Heart right ventricle (tissue), 16 donors: Measurements from ENCODE around the gene MYBPH. TPM values are rescaled to one million over a fixed set of nuclear protein-coding genes. Genes with fewer than 3 reads are reported as not detected.

ENCODE experiments used
- ATAC-seq, 8 donors: fragments of 200-7000 bp; cut with Tn5 transposase; one replicate each; pipeline ENCODE4 v1.9.1; 2020; ENCODE audit warnings: mild to moderate bottlenecking in 8 of 8, moderate library complexity in 8 of 8, moderate number of reproducible peaks in 1 of 8
- DNase-seq, 2 donors: peaks; one replicate each; pipeline ENCODE4 v3.0.0-alpha.2; 2020
- H3K27ac ChIP-seq, 10 donors: fragments of 200-600 bp; sonication (generic) in 2 of 10; one replicate each; pipeline versions ENCODE4 v1.5.0 to v1.8.0; 2020 to 2022; ENCODE audit warnings: mild to moderate bottlenecking in 3 of 10
- H3K27me3 ChIP-seq, 7 donors: fragments of 200-600 bp; one replicate each; pipeline ENCODE4 v1.8.0; 2021 to 2022; ENCODE audit warnings: mild to moderate bottlenecking in 2 of 7
- H3K36me3 ChIP-seq, 9 donors: fragments of 200-600 bp; sonication (generic) in 1 of 9; one replicate each; pipeline versions ENCODE4 v1.5.0 to v1.8.0; 2020 to 2022; ENCODE audit warnings: mild to moderate bottlenecking in 2 of 9
- H3K4me1 ChIP-seq, 9 donors: fragments of 200-600 bp; sonication (generic) in 1 of 9; one replicate each; pipeline versions ENCODE4 v1.5.0 to v1.8.0; 2020 to 2022; ENCODE audit warnings: mild to moderate bottlenecking in 4 of 9
- H3K4me3 ChIP-seq, 10 donors: fragments of 200-600 bp; sonication (generic) in 2 of 10; one replicate each; pipeline versions ENCODE4 v1.5.0 to v1.8.0; 2020 to 2022; ENCODE audit warnings: mild to moderate bottlenecking in 7 of 10, moderate library complexity in 2 of 10
- H3K9me3 ChIP-seq, 11 donors: fragments of 200-600 bp in 10 of 11; sonication (generic) in 2 of 11; one replicate each; pipeline versions ENCODE4 v1.5.0 to v1.8.0; 2013 to 2022; ENCODE audit warnings: mild to moderate bottlenecking in 2 of 11, control low read depth in 1 of 11, moderate library complexity in 1 of 11
- WGBS, 2 donors: extraction: QIAGEN DNeasy Blood & Tissue Kit; methylation state at CpG; one replicate each; pipeline ENCODE4 v1.1.7; 2013; ENCODE audit warnings: inconsistent platforms in 1 of 2; 5-methylcytosine and 5-hydroxymethylcytosine counted together
- intact Hi-C, 10 donors: fragments of 100-400 bp; cut with DNase I; formaldehyde crosslinking; loops; one replicate each; pipeline versions ENCODE4 v1.11.1 to v1.14.2; 2022
- polyA plus RNA-seq, 2 donors: library from polyadenylated mRNA; stranded (reverse); fragments of 200-250 nt; gene quantifications; one replicate each; pipeline ENCODE4 v1.2.3, GENCODE V29; 2013
- total RNA-seq, 10 donors: library from RNA; stranded (reverse); fragmentation: NEBNext Ultra II Directional in 3 of 10; extraction: Animal tissue kit (Norgen Biotek cat#: 25700) in 3 of 10; gene quantifications; one replicate each; pipeline versions ENCODE4 v1.2.1 to v1.2.4, GENCODE V29; 2021 to 2023
- TF ChIP-seq, protein P1 (sequence below), 9 donors: fragments of 200-600 bp; sonication (generic) in 2 of 9; IDR thresholded peaks; one replicate each; pipeline versions ENCODE4 v1.5.0 to v1.8.0; 2021 to 2022; ENCODE audit warnings: antibody characterized with exemption in 9 of 9, mild to moderate bottlenecking in 5 of 9, moderate library complexity in 1 of 9
- donor health status: Arrhythmogenic right ventricular cardiomyopathy.
- donor health status: ischemic (EF 13 %, LVEDD 7.1; RV severe dilation, severe dysfunction).
- donor health status: healthy with polysubstance abuse.
- donor health status: DM: no; HTN: yes; CAD: no.
- donor health status: DM: no; HTN: no; CAD: no.
- donor health status: ischemic (EF 25% LVEDD 6.9; RV normal size, moderate dysfunction).
- donor health status: ischemic (EF 25% LVEDD 5.7; RV mildly dilated, moderate dysfunction).
- donor health status: healthy.
- donor health status: DM: yes; HTN: yes; CAD: no.
- donor health status: Ischemic cardiomyopathy.
- donor health status: ischemic (EF 35%, LVEDD 5.7; RV mildly dilated, moderate dysfunction).
- donor health status: nonischemic (EF 11% LVEDD 7.7; RV severe dilation, severe dysfunction).
- donor health status: DM: yes; HTN: yes; CAD: no.
- donor health status: PGD.
- donor health status: ischemic (EF 29% LVEDD 5.4; RV normal size, mild dysfunction).
- donor health status: nonischemic (EF 23%, LVEDD 6.1; RV moderate dilation, normal function).

Gene MYBPH
- total and polyA plus RNA-seq, 12 donors: not detected

DNA sequence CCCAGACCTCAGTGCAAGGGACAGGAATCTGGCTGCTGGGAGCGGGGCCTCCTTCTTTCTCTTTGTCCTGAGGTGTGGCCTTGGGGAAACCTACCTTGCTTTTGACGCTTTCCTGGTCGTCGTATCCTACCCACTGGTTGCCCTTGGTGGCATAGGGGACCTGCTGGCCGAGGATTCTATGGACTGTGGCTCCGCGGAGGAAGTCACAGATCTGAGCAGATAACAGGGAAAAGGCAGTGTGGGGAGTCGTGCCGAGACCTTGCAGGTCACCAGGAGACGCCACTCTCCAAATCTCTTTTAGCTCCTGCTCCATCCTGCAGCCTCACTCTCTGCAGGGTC, 4.0 kb upstream of the MYBPH start:
- Histone ChIP-seq H3K27ac (no peak overlapping the region), H3K4me1 (peaks cover 0 to 27% (median 6%) of the 10 kb centered on the region in 9 donors), H3K36me3 (no peaks in the 10 kb centered on the region), H3K4me3 (no peak overlapping the region), H3K27me3 (peaks cover 0 to 4% (median 0%) of the 10 kb centered on the region in 7 donors), H3K9me3 (no peaks in the 10 kb centered on the region)
- TF ChIP-seq, protein P1, sequence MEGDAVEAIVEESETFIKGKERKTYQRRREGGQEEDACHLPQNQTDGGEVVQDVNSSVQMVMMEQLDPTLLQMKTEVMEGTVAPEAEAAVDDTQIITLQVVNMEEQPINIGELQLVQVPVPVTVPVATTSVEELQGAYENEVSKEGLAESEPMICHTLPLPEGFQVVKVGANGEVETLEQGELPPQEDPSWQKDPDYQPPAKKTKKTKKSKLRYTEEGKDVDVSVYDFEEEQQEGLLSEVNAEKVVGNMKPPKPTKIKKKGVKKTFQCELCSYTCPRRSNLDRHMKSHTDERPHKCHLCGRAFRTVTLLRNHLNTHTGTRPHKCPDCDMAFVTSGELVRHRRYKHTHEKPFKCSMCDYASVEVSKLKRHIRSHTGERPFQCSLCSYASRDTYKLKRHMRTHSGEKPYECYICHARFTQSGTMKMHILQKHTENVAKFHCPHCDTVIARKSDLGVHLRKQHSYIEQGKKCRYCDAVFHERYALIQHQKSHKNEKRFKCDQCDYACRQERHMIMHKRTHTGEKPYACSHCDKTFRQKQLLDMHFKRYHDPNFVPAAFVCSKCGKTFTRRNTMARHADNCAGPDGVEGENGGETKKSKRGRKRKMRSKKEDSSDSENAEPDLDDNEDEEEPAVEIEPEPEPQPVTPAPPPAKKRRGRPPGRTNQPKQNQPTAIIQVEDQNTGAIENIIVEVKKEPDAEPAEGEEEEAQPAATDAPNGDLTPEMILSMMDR (IDR thresholded peaks at IDR 0.05): no peak
- DNase-seq (no peak), ATAC-seq (no peak)
- 90 to 92% methylated on average over 10 of the region's 10 CpGs for WGBS, 2 donors
- intact Hi-C loops: no loop called here

DNA sequence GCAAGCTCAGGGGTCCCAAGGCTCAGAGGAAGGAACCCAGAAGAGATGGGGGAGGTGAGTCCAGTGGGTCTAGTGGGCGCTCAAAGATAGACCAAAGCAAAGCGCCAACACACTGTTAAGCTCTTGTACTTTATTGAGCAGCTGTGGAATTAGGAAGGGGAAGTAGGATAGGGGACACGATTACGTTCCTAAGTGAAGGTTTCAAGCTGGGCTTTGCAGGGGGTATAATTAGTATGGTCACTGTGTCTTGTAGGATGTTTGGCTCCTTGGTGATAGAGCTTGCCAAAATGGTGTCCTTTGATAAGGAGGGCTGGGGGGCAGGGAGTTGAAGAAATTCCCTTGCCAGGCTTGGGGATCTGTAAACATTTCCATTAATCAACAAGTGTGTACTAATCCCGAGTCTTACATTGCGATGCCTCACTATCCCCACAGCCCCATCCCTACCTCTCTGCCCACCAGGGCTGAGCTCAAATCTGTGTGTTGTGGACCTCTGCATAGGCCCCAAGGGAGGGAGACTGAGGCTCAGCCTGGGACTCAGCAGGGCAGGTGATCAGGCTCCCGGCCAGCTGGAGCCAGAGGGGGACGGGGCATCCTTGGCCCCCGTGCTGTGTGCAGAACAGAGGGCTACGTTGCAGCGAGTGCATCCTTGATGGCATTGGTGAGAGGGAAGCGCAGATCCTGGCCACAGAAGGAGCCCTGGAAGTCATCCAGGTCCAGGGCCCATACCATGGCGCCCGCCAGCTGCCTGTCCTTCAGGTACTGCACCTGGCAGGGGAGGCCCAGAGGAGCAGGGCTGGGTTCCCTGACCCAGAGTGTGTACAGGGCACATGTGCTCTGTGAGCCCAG, 3.4 kb upstream of the MYBPH start:
- intact Hi-C loops: no loop called here
- Histone ChIP-seq H3K27ac (no peak overlapping the region), H3K27me3 (peaks cover 0 to 4% (median 0%) of the 10 kb centered on the region in 7 donors), H3K4me1 (peaks cover 0 to 27% (median 6%) of the 10 kb centered on the region in 9 donors), H3K9me3 (no peaks in the 10 kb centered on the region), H3K36me3 (no peaks in the 10 kb centered on the region), H3K4me3 (no peak overlapping the region)
- DNase-seq (no peak), ATAC-seq (no peak)
- TF ChIP-seq, protein P1 (IDR thresholded peaks at IDR 0.05): no peak
- 94% methylated on average over 14 of the region's 14 CpGs for WGBS, 2 donors

DNA sequence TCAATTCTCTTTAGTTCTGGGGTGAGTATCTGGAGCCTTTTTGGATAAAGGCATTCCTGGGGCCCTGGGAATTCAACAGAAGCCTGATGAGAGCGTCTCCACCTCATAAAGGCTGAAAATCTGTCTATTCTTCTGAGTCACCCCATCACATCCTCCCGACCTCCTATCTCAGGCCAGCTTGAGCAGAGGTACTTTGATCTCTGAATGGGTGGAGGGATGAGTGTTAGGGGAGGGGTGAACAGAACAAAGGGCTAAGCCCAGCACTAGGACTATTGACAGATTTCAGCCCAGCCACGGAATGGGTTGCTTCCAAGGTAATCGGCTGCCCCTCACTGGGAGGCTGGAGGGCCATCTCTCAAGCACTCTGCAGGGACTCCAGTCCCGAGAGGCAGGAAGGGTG, 2.5 kb upstream of the MYBPH start:
- peaks cover 0 to 27% (median 6%) of the 10 kb centered on the region in 9 donors for H3K4me1 ChIP-seq
- peaks cover 0 to 4% (median 0%) of the 10 kb centered on the region in 7 donors for H3K27me3 ChIP-seq
- no peak overlapping the region for H3K4me3 ChIP-seq
- H3K27ac ChIP-seq: no peak overlapping the region
- H3K9me3 ChIP-seq: no peaks in the 10 kb centered on the region
- H3K36me3 ChIP-seq: no peaks in the 10 kb centered on the region
- ATAC-seq (no peak), DNase-seq (no peak)
- 73 to 79% methylated on average over 5 of the region's 5 CpGs for WGBS, 2 donors
- intact Hi-C loops: no loop called here
- TF ChIP-seq, protein P1 (IDR thresholded peaks at IDR 0.05): no peak

DNA sequence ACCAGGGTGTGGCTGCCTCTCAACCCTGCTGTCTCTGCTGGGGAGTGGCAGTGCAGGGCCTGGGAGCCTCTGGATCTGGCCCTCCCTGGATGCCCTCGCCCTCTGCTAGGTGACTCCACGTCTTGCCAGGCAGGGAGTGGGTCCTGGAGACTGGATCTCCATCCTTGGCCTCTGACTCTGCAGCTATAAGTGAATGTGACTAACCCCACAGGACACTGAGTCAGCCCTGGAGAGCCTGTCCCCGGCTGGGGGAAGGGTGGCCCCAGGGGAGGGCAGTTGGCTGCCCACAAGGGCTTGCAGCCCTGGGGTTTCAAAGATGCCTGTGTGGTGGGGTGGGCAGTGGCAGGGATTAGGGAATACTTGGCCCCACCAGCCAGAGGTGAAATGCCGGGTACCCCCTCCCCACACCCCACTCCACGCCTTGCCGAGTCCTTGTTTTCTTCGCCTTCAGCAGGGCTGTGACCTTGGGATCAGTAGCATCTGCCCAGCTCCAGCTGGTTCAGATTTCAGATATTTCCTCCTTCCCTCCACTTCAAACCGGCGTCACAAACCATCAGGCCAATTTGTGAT, 1.9 kb upstream of the MYBPH start:
- Histone ChIP-seq H3K9me3 (no peaks in the 10 kb centered on the region), H3K4me3 (no peak overlapping the region), H3K4me1 (peaks cover 0 to 26% (median 6%) of the 10 kb centered on the region in 9 donors), H3K27me3 (peaks cover 0 to 4% (median 0%) of the 10 kb centered on the region in 7 donors), H3K27ac (no peak overlapping the region), H3K36me3 (no peaks in the 10 kb centered on the region)
- ATAC-seq (no peak), DNase-seq (no peak)
- TF ChIP-seq, protein P1 (IDR thresholded peaks at IDR 0.05): no peak
- intact Hi-C loops: no loop called here
- WGBS, 2 donors: 58 to 68% methylated on average over 9 of the region's 9 CpGs
